ENCODE data around the gene BCOR.
A peak's percentile ranks its signal among the peaks of the same experiment; 100 is the strongest.

Gene BCOR

GRCh38 chrX:40084471-40085101 is 13.2 kb downstream of the BCOR start:
- no peak for DNase-seq (ENCODE audit: low read depth)

DNA sequence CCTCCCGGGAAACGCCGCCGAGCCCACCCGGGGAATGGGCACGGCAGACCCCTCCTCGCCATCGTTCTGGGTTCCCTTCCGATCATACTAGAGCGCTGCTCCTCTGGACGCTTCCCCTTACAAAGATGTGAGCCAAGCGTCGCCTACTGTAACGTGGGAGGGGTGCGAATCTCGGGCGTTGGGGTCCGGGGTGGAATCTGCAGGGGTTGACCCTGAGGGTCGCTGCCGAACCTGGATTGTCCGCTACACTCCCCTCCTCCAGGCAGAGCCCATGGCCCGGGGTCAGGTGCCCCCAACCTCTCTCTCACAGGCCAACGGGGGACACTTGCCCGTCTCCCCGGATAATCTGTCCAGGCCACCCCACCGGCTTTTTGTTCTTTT is 13.8 kb downstream of the BCOR start:
- DNase-seq (ENCODE audit: low read depth) = no peak

- no peak for DNase-seq (ENCODE audit: low read depth)
Measured at GRCh38 chrX:40083120-40083978, 14.4 kb downstream of the BCOR start.

GRCh38 chrX:40082447-40083119 is 15.2 kb downstream of the BCOR start:
- DNase-seq (ENCODE audit: low read depth) = no peak

- DNase-seq (ENCODE audit: low read depth) = no peak
Measured at GRCh38 chrX:40081679-40082068, 16.1 kb downstream of the BCOR start.

DNA sequence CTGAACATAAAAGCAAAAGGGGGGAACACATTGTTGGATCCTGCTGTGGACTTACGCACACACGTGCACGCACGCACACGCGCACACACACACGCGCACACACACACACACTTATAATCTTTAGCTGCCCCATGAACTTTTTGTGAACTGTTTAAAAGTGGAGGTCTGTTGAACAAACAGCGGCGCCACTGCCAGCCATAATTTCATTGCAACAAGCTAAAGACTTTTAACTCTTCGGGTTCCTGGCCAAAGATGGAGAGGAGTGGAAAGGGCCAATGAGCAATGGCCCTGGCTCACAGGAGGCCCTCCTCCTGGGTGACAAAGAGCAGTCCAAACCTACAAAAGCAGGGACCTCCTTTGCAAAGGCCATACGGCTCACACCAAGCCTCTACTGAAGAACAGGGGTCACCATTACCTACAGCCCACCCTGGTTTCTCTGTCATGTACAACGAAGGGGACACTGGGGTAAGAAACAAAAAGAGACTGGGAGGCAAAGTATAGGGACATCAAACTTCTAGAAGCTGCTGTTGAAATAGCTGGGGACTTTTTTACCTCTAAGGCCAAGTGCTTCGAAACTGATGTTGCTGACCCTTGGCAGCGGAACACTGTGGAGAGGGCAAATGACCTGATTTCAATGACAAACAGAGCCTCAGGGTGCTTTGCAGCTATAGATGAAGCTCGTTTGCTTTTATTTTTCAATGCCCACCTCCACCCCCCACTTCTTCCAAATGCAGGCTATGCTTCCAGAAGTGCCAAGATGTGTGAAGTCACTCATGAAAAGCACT is 16.7 kb downstream of the BCOR start:
- no peak for DNase-seq (ENCODE audit: low read depth)

- DNase-seq (ENCODE audit: low read depth) = no peak
Measured at GRCh38 chrX:40079572-40079971, 18.2 kb downstream of the BCOR start.

DNA sequence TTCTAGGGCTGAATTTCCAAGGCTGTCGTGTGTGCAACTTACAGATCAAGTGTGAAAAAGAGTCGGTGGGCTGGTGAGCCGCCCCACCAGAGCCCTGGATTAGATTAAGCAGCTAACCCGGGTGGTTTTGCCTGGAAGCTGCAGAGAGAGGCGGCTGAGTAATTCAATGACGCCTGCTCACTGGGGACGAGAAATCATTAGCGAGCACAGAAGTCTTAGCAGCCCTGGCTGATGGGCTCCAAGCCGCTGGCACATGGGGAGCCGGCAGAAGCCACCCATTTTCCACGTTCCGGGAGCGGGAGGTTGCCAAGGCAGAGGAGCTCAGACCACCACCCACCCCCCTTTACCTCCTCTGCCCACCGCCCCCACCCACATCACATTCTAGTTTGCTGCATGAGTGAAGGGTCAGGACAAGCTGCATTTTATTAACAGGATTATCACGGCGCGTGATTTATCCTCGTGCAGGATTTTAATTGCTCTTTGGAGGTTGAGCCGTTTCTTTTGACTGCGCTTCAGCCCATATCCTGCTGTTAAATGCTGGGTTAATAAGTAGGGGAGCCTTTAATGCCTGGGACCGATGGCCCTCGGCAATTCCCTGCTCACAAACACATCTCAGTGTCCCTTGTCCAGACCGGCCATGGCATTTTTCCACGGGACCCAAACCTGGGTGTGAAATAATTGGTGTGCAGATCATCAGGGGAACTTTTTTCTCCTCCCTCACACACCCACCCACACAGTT is 19.1 kb downstream of the BCOR start:
- DNase-seq (ENCODE audit: low read depth) = no peak

DNA sequence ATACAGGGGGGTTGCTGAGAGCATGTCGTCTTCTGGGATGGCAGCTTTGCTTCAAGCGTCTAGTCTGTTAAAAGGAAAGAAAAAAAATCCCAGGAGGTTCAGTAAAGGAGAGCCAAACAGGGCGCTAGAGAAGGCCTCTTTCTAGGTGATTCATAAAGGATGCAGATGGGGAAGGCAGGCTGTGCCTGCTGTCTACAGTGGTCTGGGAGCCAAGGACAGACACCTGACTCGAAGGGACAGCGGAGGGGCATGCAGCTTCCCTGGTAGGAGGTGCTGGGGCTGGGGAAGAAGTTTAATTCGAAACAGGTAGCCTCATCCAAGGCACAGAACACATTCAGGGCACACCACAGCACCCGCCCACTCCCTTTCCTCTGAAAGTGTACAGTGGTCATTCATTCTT is 19.9 kb downstream of the BCOR start:
- DNase-seq (ENCODE audit: low read depth) = no peak

GRCh38 chrX:40076750-40077575 is 20.8 kb downstream of the BCOR start:
- no peak for DNase-seq (ENCODE audit: low read depth)

GRCh38 chrX:40074959-40075332 is 22.8 kb downstream of the BCOR start:
- no peak for DNase-seq (ENCODE audit: low read depth)

DNA sequence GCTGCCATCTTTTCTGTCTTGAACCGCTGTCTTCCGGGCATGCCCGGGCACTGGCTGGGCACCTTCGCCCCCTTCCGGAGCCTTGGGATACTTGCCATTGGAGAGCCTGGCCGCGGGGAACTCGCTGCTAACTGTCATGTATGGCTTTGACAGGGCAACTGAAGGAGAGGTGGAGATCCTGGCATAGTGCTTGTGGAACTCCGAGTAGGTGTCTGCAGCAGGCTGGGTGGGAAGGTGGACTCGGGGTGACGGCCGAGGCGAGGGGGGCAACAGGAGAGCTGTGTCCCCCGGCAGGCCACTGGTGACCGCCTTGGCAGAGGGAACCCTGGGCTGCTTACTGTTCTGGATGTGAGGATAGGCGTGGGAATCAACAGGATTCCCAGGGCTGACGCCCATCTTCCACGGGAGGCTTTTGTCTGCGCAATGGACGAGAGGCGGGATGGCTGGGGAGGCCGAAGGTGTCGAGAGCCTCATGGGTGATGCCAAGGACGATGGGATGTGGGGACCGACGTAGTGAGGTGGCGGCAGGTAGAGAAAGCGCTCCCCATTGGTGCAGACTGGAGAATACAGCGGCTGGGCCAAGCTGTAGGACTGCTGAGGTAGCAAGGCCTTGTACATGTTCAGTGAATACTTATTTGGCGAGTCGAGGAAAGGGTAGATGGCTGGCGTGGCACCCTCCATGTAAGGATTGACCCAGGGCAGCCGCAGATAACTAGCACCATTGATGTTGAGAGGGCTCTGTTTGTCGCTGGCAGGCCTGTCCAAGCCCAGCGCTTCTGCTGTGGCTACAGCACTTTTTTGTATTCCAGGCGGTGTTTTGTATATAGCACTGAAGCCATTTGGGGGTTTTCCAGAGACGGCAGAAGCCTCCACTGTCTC is 23.4 kb downstream of the BCOR start:
- no peak for DNase-seq (ENCODE audit: low read depth)

- no peak for DNase-seq (ENCODE audit: low read depth)
Measured at GRCh38 chrX:40073439-40074054, 24.2 kb downstream of the BCOR start.

DNA sequence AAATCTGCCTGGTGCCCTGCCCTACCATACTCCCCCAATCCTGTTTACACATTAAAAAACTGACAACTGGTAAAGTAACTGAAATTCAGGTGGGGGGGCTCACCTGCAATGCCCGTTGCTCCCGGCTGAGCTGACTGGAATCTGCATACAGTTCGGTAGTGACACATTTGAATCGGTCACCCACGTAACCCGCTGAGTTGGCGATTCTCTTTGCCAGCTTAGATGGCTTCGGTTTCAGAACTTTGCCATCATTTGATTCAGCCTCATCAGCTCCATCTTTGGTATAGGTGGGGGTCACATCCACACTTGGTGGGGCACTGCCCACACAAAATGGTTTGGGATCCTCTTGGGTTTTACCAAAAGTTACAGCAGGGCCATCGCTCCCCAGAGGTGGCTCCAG is 25.5 kb downstream of the BCOR start:
- DNase-seq (ENCODE audit: low read depth) = no peak

DNA sequence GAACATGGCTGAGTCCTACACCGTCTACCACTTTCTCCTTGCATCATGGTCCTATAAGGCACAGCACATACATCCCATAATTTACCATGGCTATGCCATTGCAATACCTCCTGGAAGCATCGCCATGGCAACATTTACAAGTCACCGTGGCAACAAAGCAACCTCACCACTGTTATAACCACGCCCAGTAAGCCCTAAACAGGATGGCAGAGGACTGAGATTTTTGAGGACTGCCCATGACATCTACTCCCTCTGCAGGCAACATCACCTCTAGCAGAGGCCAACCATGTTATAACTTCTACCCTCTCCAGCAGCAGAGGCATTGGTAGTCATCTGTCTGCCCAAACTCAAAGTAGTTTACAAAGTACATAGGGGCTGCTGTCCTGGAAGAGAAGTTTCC is 29.7 kb downstream of the BCOR start:
- DNase-seq (ENCODE audit: low read depth) = peak; percentile 31

DNA sequence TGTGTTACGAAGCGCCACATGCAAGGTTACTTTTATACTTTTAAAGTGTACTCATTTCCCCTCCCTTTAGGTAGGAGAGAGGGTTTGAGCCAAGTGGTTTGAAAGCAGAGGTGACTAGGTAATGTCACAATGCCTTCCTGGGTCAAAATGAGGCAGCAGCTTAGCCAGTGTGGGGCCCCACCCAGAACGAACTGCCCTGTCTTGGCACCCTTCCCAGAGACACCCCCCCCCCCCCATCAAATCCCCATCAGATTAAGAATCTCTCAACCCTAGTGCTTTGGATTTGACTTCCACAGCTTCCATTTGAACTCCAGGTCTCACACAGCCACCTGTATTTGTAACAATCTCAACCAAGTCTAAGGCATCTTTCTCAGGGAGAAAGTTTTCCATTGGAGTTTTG is 31.1 kb downstream of the BCOR start:
- no peak for DNase-seq (ENCODE audit: low read depth)

DNA sequence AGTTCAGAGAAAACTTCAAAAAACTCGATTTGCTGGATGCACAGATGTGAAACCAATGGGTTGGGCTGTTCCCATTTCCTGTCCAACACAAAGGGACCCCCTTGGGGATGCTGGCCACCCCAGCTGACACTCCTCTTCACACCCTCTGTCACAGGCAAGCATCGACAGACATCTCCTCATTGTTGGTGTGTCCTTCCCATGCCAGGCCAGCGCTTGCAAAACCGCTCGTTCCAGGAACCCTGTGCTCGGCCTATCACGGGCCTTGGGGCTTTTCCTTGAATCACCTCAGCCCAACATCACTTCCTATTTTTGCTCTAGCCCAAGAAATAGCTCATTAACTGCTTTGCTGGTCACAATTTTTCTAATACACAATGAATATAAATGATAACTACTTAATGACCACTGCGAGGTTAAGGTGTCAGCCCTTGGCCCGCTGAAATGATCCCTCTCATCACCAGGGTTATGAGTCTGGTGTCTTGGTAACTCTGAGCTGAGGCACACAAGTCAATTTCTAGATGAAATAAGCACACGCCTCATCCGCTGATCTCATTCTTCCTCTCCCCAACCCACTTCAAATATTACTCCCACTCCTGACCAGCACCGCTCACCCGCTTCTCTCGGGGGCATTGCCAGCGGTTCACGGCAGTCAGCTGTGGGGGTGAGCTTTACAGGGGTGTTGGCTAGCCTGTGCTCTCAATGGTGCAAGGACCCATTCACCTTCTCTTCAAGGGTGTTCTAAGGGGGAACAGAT is 32.3 kb downstream of the BCOR start:
- DNase-seq (ENCODE audit: low read depth) = no peak

DNA sequence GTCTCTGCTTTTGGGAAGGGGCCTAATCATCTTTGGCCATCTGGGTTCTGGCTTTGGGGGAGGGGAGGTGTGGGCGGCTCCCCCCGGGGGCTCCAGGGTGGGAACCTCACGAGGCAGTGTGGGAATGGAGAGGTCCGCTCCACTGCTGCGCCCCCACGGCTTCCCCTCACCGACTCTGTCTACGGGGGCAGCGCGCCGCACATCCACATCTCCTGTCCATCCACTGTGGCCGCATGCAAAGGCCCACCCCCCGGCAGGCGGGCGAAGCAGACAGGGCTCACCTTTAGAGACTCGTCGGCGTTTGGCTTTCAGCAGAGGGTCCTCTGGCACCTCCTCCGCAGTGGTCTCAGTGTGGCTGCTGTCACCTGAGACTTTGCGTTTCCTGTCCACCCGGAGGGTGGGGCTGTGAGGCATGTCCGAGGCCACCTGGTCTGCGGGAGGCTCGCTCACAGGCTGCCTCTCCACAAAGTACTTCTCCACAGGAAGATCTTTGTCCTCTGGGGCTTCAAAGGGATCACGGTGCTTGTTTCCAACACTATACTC is 33.6 kb downstream of the BCOR start:
- DNase-seq (ENCODE audit: low read depth) = no peak

All from EH (cell line).